Measurements from ENCODE around the gene KLHL3. TPM values are rescaled to one million over a fixed set of nuclear protein-coding genes. Genes with fewer than 3 reads are reported as not detected.

Gene KLHL3
- total RNA-seq, 2 donors from 2014 or later: 24.6 to 38.2 TPM

DNA sequence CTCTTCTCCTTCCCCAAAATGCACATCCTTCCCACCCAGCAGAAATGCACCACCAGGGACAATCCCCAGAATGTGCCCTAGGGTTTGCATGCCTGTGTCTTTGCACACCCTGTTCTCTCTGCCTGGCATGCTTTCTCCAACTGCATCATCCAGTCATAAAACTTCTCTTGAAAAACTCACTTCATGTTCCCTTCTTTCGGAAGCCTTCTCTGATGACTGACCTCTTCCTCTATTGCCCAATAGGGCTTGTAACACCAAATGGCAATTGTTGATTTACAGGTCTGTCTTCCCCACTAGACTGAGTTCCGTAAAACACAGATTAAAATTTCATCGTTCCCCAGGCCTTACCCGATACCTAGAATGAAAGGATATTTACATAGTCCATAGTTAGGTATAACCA, 153.7 kb downstream of the KLHL3 start:
- H3K36me3 ChIP-seq: no peaks in the 10 kb centered on the region
- peak; percentile 1 for DNase-seq (ENCODE audit: low spot score)
- no peaks in the 10 kb centered on the region for H3K4me1 ChIP-seq
- TF ChIP-seq, protein P1, sequence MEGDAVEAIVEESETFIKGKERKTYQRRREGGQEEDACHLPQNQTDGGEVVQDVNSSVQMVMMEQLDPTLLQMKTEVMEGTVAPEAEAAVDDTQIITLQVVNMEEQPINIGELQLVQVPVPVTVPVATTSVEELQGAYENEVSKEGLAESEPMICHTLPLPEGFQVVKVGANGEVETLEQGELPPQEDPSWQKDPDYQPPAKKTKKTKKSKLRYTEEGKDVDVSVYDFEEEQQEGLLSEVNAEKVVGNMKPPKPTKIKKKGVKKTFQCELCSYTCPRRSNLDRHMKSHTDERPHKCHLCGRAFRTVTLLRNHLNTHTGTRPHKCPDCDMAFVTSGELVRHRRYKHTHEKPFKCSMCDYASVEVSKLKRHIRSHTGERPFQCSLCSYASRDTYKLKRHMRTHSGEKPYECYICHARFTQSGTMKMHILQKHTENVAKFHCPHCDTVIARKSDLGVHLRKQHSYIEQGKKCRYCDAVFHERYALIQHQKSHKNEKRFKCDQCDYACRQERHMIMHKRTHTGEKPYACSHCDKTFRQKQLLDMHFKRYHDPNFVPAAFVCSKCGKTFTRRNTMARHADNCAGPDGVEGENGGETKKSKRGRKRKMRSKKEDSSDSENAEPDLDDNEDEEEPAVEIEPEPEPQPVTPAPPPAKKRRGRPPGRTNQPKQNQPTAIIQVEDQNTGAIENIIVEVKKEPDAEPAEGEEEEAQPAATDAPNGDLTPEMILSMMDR (IDR thresholded peaks at IDR 0.05): no peak
- H3K4me3 ChIP-seq: no peak overlapping the region
- H3K9me3 ChIP-seq: no peaks in the 10 kb centered on the region
- no peaks in the 10 kb centered on the region for H3K27me3 ChIP-seq
- H3K27ac ChIP-seq: no peak overlapping the region

DNA sequence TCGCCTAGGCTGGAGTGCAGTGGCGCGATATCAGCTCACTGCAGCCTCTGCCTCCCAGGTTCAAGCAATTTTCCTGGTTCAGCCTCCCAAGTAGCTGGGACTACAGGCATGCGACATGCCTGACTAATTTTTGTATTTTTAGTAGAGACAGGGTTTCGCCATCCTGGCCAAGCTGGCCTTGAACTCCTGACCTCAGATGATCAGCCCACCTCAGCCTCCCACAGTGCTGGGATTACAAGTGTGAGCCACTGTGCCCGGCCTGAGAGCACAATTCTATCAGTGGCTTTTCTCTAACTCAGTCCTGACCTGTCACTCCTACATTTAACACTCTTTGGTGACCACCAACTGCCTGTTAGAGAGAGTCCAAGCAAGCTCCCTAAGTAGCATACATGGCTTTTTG, 154.1 kb downstream of the KLHL3 start:
- DNase-seq (ENCODE audit: low spot score): no peak
- no peak overlapping the region for H3K4me3 ChIP-seq
- no peaks in the 10 kb centered on the region for H3K27me3 ChIP-seq
- TF ChIP-seq, protein P1 (IDR thresholded peaks at IDR 0.05): no peak
- H3K4me1 ChIP-seq: no peaks in the 10 kb centered on the region
- no peaks in the 10 kb centered on the region for H3K36me3 ChIP-seq
- no peak overlapping the region for H3K27ac ChIP-seq
- no peaks in the 10 kb centered on the region for H3K9me3 ChIP-seq

DNA sequence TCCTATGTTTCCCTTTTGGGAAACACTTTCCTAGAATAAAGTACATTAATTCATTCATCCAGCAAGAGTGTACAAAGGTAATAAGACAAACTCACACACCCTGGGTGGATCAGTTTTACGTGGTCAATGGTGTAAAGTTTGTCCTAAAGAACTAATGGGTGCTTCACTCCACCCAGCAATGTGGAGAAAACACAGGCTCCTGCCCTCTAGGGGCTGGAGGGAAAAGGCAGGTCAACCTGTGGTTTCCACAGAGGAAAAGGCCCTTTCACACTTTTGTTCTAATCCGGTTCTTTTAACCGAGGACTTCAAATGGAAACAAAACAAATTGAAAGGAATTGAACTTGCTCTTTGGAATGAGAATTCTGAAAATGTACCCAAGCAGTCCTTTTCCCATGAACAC, 155.9 kb downstream of the KLHL3 start:
- no peak overlapping the region for H3K27ac ChIP-seq
- H3K36me3 ChIP-seq: no peaks in the 10 kb centered on the region
- no peak overlapping the region for H3K4me3 ChIP-seq
- no peaks in the 10 kb centered on the region for H3K27me3 ChIP-seq
- no peaks in the 10 kb centered on the region for H3K4me1 ChIP-seq
- H3K9me3 ChIP-seq: no peaks in the 10 kb centered on the region
- no peak for DNase-seq (ENCODE audit: low spot score)
- TF ChIP-seq, protein P1 (IDR thresholded peaks at IDR 0.05): peak in 1 of 2 donors; percentile 32

DNA sequence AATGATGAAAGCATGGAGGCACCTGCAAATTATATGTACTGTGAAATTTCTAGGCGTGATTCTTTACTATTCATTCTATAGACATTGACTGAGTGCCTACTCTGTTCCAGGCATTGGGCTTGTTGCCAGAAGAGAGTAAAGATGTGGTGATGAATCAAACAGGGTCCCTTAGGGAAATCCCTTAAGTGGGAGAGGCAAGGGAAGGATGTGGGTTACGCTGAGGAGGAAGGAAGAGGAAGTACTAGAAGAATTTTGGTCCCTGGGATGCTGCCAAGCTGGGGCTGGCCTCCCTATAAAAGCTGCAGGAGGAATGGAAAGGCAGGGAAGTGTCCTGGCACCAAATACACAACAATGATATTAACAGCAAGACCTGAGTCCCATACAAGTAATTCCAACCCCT, 160.0 kb downstream of the KLHL3 start:
- Histone ChIP-seq H3K36me3 (no peaks in the 10 kb centered on the region), H3K9me3 (no peaks in the 10 kb centered on the region), H3K27me3 (no peaks in the 10 kb centered on the region), H3K27ac (no peak overlapping the region), H3K4me3 (no peak overlapping the region), H3K4me1 (no peaks in the 10 kb centered on the region)
- TF ChIP-seq, protein P1 (IDR thresholded peaks at IDR 0.05): no peak
- DNase-seq (ENCODE audit: low spot score): no peak

DNA sequence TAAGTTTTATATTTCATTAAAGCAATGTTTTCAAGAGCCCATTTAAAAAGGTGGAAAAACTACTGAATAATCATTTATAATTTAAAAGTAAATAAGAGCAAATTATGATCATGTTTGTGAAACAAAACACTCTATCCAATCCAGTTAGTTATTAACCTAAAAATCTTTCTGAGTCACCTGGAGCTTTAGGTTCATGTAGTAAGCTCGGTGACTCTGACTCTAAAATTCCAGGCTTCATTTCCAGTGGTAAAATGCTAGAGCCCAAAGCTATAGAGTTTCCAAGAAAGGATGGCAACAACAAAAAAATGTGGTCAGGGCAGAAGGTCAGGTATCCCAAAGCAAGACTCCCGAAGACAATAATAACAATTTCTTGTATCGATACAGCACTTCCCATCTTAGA, 160.7 kb downstream of the KLHL3 start:
- Histone ChIP-seq H3K36me3 (no peaks in the 10 kb centered on the region), H3K4me1 (no peaks in the 10 kb centered on the region), H3K27me3 (no peaks in the 10 kb centered on the region), H3K9me3 (no peaks in the 10 kb centered on the region), H3K27ac (no peak overlapping the region), H3K4me3 (no peak overlapping the region)
- TF ChIP-seq, protein P1 (IDR thresholded peaks at IDR 0.05): no peak
- DNase-seq (ENCODE audit: low spot score): no peak

DNA sequence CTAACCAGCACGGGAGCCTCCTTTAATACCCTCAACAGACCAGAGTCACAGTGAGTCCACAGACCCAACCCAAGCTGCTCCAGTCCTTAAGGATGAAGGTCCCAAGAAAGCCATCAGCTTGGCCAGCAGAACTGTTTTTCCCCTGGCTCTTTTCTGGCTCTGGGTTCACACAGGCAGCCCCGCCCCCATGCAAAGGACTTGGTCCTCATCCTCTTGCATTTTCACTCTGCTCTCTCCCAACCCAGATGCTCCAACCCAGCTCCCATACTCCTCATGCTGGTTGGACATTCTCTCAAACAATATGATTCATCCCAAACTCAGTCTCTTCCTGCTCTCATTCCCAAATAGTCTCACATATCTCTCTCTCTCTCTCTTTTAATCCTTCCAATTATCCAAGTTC, 162.5 kb downstream of the KLHL3 start:
- no peaks in the 10 kb centered on the region for H3K27me3 ChIP-seq
- no peak overlapping the region for H3K4me3 ChIP-seq
- no peak for DNase-seq (ENCODE audit: low spot score)
- TF ChIP-seq, protein P1 (IDR thresholded peaks at IDR 0.05): no peak
- H3K4me1 ChIP-seq: no peaks in the 10 kb centered on the region
- no peak overlapping the region for H3K27ac ChIP-seq
- no peaks in the 10 kb centered on the region for H3K36me3 ChIP-seq
- no peaks in the 10 kb centered on the region for H3K9me3 ChIP-seq
